Liver (tissue), 9 donors: ENCODE results near the gene PES1. TPM values are rescaled to one million over a fixed set of nuclear protein-coding genes. Genes with fewer than 3 reads are reported as not detected.
A peak's percentile ranks its signal among the peaks of the same experiment; 100 is the strongest.

ENCODE experiments used
- DNase-seq: peaks from one replicate; pipeline ENCODE4 v3.0.0-alpha.2; 2017; ENCODE audit warnings: low spot score
- H3K27ac ChIP-seq, 2 donors: one replicate each; pipeline ENCODE4 v1.7.0; 2013; ENCODE audit warnings: inconsistent platforms in 2 of 2, low read length in 2 of 2, control low read depth in 1 of 2, low read depth in 1 of 2, mild to moderate bottlenecking in 1 of 2
- H3K27me3 ChIP-seq, 4 donors: one replicate each; pipeline versions ENCODE4 v1.6.1 to v1.7.0; 2013; ENCODE audit warnings: low read length in 3 of 4, inconsistent platforms in 1 of 4, mild to moderate bottlenecking in 1 of 4, moderate library complexity in 1 of 4; ENCODE audit not compliant: control insufficient read depth in 4 of 4, insufficient read depth in 4 of 4
- H3K36me3 ChIP-seq, 4 donors: one replicate each; pipeline versions ENCODE4 v1.6.1 to v1.7.0; 2013; ENCODE audit warnings: low read length in 3 of 4, mild to moderate bottlenecking in 3 of 4, low read depth in 1 of 4, moderate library complexity in 1 of 4; ENCODE audit not compliant: control insufficient read depth in 4 of 4, insufficient read depth in 3 of 4
- H3K4me1 ChIP-seq, 4 donors: one replicate each; pipeline versions ENCODE4 v1.6.1 to v1.7.0; 2013; ENCODE audit warnings: low read length in 3 of 4, mild to moderate bottlenecking in 3 of 4, moderate library complexity in 1 of 4; ENCODE audit not compliant: control insufficient read depth in 4 of 4, insufficient read depth in 4 of 4
- H3K4me3 ChIP-seq, 3 donors: one replicate each; pipeline versions ENCODE4 v1.6.1 to v1.7.0; 2013; ENCODE audit warnings: low read length in 3 of 3, control low read depth in 1 of 3, low read depth in 1 of 3, mild to moderate bottlenecking in 1 of 3
- H3K9ac ChIP-seq, 2 donors: one replicate each; pipeline ENCODE4 v1.7.0; 2013; ENCODE audit warnings: low read length in 2 of 2, mild to moderate bottlenecking in 2 of 2, moderate library complexity in 2 of 2, control low read depth in 1 of 2, low read depth in 1 of 2
- H3K9me3 ChIP-seq, 4 donors: one replicate each; pipeline versions ENCODE4 v1.6.1 to v1.7.0; 2013; ENCODE audit warnings: low read length in 3 of 4; ENCODE audit not compliant: control insufficient read depth in 4 of 4
- ATF3 ChIP-seq: IDR thresholded peaks from 2 replicates; pipeline ENCODE4 v1.6.1; 2016; ENCODE audit warnings: antibody characterized with exemption
- CTCF ChIP-seq: fragments of 150-350 bp; IDR thresholded peaks from 2 replicates; pipeline ENCODE4 v1.5.1; 2017; ENCODE audit warnings: improper control_type of control experiment, low read depth, low read length; ENCODE audit not compliant: missing input control
- EGR1 ChIP-seq, 2 donors: IDR thresholded peaks; 2 replicates each; pipeline ENCODE4 v1.6.1; 2016 to 2018; ENCODE audit warnings: antibody characterized with exemption in 2 of 2, low read depth in 2 of 2
- FOXA1 ChIP-seq: IDR thresholded peaks from 2 replicates; pipeline ENCODE4 v1.6.1; 2016; ENCODE audit warnings: antibody characterized with exemption
- FOXA2 ChIP-seq: IDR thresholded peaks from 2 replicates; pipeline ENCODE4 v1.6.1; 2016; ENCODE audit warnings: antibody characterized with exemption
- GABPA ChIP-seq, 2 donors: IDR thresholded peaks in 1 of 2; conservative IDR thresholded peaks in 1 of 2; 2 replicates each; pipeline ENCODE4 v1.6.1; 2016; ENCODE audit warnings: antibody characterized with exemption in 2 of 2, mild to moderate bottlenecking in 1 of 2, moderate library complexity in 1 of 2
- HNF4A ChIP-seq, 2 donors: conservative IDR thresholded peaks; 2 replicates each; pipeline ENCODE4 v1.6.1; 2016; ENCODE audit warnings: antibody characterized with exemption in 2 of 2, mild to moderate bottlenecking in 2 of 2
- HNF4G ChIP-seq: IDR thresholded peaks from 2 replicates; pipeline ENCODE4 v1.6.1; 2016; ENCODE audit warnings: antibody characterized with exemption
- JUND ChIP-seq, 2 donors: IDR thresholded peaks; 2 replicates each; pipeline ENCODE4 v1.6.1; 2016; ENCODE audit warnings: antibody characterized with exemption in 2 of 2
- MAX ChIP-seq: IDR thresholded peaks from 2 replicates; pipeline ENCODE4 v1.6.1; 2016; ENCODE audit warnings: antibody characterized with exemption
- NR2F2 ChIP-seq: IDR thresholded peaks from 2 replicates; pipeline ENCODE4 v1.6.1; 2016; ENCODE audit warnings: antibody characterized with exemption
- RAD21 ChIP-seq, 2 donors: IDR thresholded peaks; 2 replicates each; pipeline ENCODE4 v1.6.1; 2016; ENCODE audit warnings: antibody characterized with exemption in 2 of 2, mild to moderate bottlenecking in 2 of 2
- REST ChIP-seq: IDR thresholded peaks from 2 replicates; pipeline ENCODE4 v1.6.1; 2016; ENCODE audit warnings: antibody characterized with exemption, mild to moderate bottlenecking
- RXRA ChIP-seq, 2 donors: IDR thresholded peaks; 2 replicates each; pipeline ENCODE4 v1.6.1; 2017 to 2018; ENCODE audit warnings: antibody characterized with exemption in 2 of 2, mild to moderate bottlenecking in 1 of 2
- SP1 ChIP-seq: IDR thresholded peaks from 2 replicates; pipeline ENCODE4 v1.6.1; 2018; ENCODE audit warnings: antibody characterized with exemption, mild to moderate bottlenecking
- TAF1 ChIP-seq: conservative IDR thresholded peaks from 2 replicates; pipeline ENCODE4 v1.6.1; 2016; ENCODE audit warnings: antibody characterized with exemption, mild to moderate bottlenecking
- YY1 ChIP-seq: IDR thresholded peaks from 2 replicates; pipeline ENCODE4 v1.6.1; 2016; ENCODE audit warnings: antibody characterized with exemption, mild to moderate bottlenecking
- ZBTB33 ChIP-seq: IDR thresholded peaks from 2 replicates; pipeline ENCODE4 v1.6.1; 2016; ENCODE audit warnings: antibody characterized with exemption
- WGBS: extraction: QIAGEN DNeasy Blood & Tissue Kit; methylation state at CpG from one replicate; pipeline ENCODE4 v1.1.7; 2013; 5-methylcytosine and 5-hydroxymethylcytosine counted together
- polyA plus RNA-seq, 2 donors: library from polyadenylated mRNA; stranded (reverse) in 1 of 2; unstranded in 1 of 2; fragments of 200-250 nt in 1 of 2; fragments of >200 nt in 1 of 2; fragmentation: Nextera tagmentation in 1 of 2; extraction: Ambion mirVana in 1 of 2; gene quantifications; one replicate each; pipeline versions ENCODE4 v1.2.1 to v1.2.3, GENCODE V29; 2013 to 2015
- total RNA-seq, 2 donors: library from RNA; depleted of rRNA; stranded (reverse); fragments of >200 nt; gene quantifications; one replicate each; pipeline ENCODE4 v1.2.3, GENCODE V29; 2014
- donor health status: healthy.
- donor health status: healthy.
- donor health status: healthy.
- donor health status: healthy.
- donor health status: healthy.

PES1 gene
- total and polyA plus RNA-seq, 4 donors: 20.0 to 33.1 (median 22.3) TPM

- no peak overlapping the region for H3K9ac ChIP-seq
- no peaks in the 10 kb centered on the region for H3K36me3 ChIP-seq
- TF ChIP-seq ATF3 (no peak), HNF4G (no peak)
- H3K4me3 ChIP-seq: no peak overlapping the region
- 86% methylated on average over 7 of the region's 7 CpGs for WGBS
- H3K27me3 ChIP-seq: no peaks in the 10 kb centered on the region
- DNase-seq: no peak
- no peaks in the 10 kb centered on the region for H3K9me3 ChIP-seq
- H3K27ac ChIP-seq: no peak overlapping the region
- peaks cover 3 to 28% (median 16%) of the 10 kb centered on the region in 4 donors for H3K4me1 ChIP-seq
Measured at GRCh38 chr22:30607939-30608338, 16.2 kb upstream of the PES1 start.

GRCh38 chr22:30607300-30607930 is 15.7 kb upstream of the PES1 start:
- WGBS: 80% methylated on average over 7 of the region's 7 CpGs
- H3K9me3 ChIP-seq: no peaks in the 10 kb centered on the region
- H3K27ac ChIP-seq: peak overlapping the region; percentile 9 to 42
- H3K9ac ChIP-seq: peak overlapping the region; percentile 10 to 15
- TF ChIP-seq MAX (no peak), EGR1 (IDR thresholded peaks at IDR 0.05; ENCODE audit: low read depth in 2 of 2) (no peak), ATF3 (no peak), HNF4A (conservative IDR thresholded peaks at IDR 0.05) (no peak), YY1 (no peak), NR2F2 (no peak), REST (no peak), SP1 (no peak), RAD21 (IDR thresholded peaks at IDR 0.05) (no peak), HNF4G (no peak), RXRA (IDR thresholded peaks at IDR 0.05) (no peak), TAF1 (no peak), FOXA2 (no peak), FOXA1 (no peak), CTCF (no peak), ZBTB33 (no peak), JUND (IDR thresholded peaks at IDR 0.05) (no peak), GABPA (IDR thresholded peaks at IDR 0.05 in 1 of 2, conservative IDR thresholded peaks at IDR 0.05 in 1 of 2) (no peak)
- peak overlapping the region; percentile 75 to 84 (median 79) for H3K4me3 ChIP-seq
- DNase-seq: no peak
- H3K4me1 ChIP-seq: peaks cover 3 to 28% (median 16%) of the 10 kb centered on the region in 4 donors
- H3K36me3 ChIP-seq: no peaks in the 10 kb centered on the region
- H3K27me3 ChIP-seq: no peaks in the 10 kb centered on the region
